Activated CD4-positive, alpha-beta T cell treated with anti-CD3 and anti-CD28 coated beads, Interleukin-2, amount 50 U/mL, for 16 hours (primary cell): ENCODE measurements around the gene PPP3CA.

ENCODE experiments used
- DNase-seq: peaks from one replicate; pipeline ENCODE4 v3.0.0-alpha.2; 2020

Gene PPP3CA

GRCh38 chr4:100985576-100985975, 361.8 kb downstream of the PPP3CA start:
- DNase-seq = no peak

- no peak for DNase-seq
These were observed 362.4 kb downstream of the PPP3CA start for GRCh38 chr4:100984901-100985300.

DNA sequence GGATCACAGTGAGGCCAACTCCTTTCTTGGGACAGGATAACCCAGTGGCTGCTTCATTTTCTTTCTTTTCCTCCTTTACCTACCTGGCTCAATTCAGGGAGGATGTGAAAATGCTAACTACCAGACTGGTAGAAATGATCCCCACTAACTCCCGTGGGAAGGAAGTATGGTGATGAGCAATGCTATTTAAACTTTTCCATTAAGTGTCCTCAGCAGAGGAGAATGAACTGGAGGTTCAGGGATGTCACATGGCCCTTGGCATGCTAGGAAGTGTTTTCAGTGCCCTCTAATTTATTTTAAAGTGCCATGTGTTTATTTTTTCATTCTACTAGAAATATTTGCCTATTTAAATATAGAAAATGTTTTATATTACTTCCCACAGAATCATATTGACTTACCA, 363.9 kb downstream of the PPP3CA start:
- DNase-seq = no peak

DNA sequence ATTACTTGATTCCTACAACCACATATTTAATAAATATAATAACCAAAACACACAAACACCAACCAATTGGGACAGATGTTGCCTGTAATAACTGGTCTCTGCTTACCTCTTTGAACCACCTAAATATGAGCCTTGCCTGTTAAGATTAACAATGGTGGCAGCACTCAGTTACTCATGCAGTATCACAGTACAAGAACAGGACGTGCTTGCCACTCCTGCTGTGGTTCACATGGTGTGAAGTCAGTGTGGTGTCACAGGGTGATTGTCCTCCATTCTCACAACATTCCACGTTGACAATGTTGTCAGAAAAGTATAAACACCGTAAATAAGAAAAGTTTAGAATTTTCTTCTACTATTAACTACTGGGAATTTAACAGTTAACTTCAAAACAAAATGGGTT, 365.0 kb downstream of the PPP3CA start:
- no peak for DNase-seq

GRCh38 chr4:100981447-100982204, 365.7 kb downstream of the PPP3CA start:
- no peak for DNase-seq

GRCh38 chr4:100979736-100980135, 367.6 kb downstream of the PPP3CA start:
- DNase-seq = no peak

DNA sequence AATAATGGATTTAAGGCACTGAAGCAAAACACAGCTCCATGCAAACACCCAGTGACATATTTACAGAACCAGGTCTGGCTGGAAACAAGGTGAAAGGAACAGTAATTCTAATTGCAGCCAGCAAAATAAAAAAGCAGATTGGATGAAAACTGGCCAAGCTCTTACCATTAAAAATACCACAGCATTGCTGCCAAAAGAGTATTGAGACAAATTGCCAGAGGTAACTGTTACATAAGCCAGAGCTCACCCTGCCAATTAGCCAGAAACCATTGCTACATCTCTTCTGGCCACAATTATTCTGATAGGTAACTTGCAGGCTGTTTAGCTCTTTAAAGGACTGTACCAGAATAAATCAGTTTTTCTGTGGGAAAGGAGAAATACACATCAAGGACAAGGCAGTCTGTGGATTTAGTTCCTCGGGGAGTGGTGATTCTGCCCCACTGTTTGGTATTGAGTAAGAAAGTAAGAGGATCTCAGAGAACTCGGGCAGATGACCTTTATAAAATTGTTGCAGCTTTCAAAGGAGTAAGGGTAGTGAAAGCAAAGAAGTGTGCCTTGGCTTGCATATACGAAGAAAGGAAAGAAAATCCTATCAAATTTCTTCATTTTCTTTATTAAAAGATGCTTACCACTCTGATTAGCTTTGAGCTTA, 369.5 kb downstream of the PPP3CA start:
- no peak for DNase-seq

DNA sequence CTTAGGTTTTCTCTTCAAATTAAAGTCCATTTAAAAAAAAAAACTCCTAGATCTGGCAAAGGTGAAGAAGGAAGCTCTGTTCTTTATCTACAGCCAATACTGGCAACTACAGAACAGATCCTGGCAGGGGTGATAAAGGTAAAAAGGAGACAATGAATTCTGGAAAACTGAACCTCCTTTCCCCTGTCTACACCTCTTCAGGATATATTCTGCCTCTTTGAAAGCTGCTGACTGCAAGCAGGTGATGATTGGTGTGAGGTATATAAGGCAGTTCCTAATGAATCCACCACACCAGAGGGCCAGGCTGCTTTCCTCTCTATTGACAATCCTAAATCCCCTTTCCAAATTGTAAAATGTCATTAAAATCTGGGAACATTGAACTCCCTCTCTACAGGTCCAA, 370.1 kb downstream of the PPP3CA start:
- no peak for DNase-seq
